CD4-positive, alpha-beta T cell treated with Interleukin-15 for 1 hour (primary cell): ENCODE measurements around the gene WDR49.
A peak's percentile ranks its signal among the peaks of the same experiment; 100 is the strongest.

Source experiments
- DNase-seq: peaks from one replicate; pipeline ENCODE4 v3.0.0-alpha.2; 2020

WDR49 gene

DNA sequence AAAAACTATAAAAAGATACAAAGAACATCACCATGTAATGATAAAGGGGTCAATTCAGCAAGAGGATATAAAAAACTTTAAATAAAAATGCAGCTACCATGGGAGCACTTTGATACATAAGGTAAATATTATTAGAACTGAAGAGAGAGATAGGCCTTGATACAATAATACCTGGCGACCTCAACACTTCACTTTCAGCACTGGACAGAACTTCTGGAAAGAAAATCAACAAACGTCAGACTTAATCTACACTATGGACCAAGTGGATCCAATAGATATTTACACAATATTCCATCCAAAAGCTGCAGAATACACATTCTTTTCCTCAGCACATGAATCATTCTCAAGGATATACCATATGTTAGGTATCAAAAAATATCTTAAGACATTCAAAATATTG is 42.0 kb downstream of the WDR49 start:
- no peak for DNase-seq

DNA sequence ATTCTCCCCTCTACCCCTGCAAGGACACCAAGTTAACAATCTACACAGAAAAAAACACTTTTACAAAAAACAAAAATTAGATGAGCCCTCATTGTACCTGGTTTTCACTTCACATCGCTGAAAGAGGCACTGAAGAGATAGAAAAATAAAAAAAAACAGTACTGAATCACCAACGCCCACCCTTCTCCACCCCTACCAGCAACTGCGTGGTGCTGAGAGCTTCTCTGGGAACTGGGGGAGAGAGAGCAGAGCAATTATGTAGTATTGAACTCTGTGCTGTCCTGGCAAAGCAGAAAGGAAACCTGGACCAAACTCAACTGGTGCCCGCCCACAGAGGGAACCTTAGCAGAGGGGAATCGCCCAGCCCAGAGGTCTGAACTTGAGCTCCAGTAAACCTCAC is 44.6 kb downstream of the WDR49 start:
- no peak for DNase-seq

DNA sequence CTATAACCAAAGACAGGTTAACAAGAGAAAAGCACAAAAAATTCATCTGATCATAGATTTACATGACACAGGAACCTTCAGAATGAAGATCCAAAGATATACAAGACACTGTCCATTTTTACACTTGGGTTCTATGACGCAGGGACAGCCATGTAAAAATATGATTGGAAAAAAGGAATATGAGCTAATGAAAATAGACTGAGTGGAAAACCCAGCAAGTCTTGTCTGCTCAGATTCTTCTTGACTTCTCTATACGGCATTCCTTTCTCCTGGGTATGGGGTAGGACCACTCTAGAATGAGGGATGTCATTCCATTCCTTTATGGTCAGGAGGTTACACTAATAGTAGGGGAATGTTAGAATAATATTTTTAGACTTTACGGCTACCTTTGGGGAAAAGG is 46.9 kb downstream of the WDR49 start:
- no peak for DNase-seq

DNA sequence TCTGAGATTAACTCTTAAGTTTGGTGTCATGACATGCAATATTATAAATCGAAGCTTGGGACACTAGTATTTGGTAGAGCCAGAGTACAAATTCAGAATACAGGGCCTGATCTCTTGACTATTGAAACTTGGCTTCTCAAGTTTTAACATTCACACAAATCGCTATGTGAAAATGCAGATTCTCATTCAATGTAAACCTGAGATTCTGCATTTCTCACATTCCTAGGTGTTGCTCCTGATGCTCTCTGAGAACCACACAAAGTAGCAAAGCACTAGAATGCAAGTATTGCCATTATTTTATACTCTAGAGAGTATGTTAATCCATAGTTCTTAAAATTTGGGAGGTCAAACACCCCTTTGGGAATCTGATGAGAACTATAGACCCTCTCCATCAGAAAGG is 47.9 kb downstream of the WDR49 start:
- no peak for DNase-seq

DNA sequence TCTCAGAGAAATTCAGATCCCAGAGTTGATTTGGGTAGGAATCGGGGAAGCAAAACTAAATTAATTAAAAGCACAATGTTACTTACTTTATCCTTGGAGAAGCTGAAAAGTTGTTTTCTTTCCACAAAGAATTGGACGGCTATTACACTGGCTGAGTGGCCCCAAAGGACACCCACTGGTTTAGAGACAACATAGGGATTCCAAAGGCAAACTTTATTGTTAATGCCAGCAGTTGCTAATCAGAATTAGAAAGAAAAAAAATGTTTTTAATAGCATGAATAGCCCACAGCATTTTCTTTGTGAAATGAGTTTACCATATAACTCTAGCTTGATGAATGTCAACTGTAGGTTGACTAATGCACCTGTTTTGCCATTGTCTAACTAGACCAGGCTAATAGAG is 51.7 kb downstream of the WDR49 start:
- DNase-seq, result no peak

DNA sequence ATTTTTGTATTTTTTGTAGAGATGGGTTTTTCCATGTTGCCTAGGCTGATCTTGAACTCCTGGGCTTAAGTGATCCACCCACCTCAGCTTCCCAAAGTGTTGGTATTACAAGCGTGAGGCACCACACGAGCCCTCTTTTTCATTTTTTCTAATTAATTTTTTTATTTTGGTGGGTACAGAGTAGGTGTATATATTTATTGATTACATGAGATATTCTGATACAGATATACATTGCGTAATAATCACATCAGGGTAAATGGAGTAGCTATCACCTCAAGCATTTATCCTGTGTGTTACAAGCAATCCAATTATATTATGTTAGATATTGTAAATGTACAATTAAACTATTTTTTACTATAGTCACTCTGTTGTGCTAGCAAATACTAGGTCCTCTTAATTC is 66.1 kb downstream of the WDR49 start:
- DNase-seq, result no peak

DNA sequence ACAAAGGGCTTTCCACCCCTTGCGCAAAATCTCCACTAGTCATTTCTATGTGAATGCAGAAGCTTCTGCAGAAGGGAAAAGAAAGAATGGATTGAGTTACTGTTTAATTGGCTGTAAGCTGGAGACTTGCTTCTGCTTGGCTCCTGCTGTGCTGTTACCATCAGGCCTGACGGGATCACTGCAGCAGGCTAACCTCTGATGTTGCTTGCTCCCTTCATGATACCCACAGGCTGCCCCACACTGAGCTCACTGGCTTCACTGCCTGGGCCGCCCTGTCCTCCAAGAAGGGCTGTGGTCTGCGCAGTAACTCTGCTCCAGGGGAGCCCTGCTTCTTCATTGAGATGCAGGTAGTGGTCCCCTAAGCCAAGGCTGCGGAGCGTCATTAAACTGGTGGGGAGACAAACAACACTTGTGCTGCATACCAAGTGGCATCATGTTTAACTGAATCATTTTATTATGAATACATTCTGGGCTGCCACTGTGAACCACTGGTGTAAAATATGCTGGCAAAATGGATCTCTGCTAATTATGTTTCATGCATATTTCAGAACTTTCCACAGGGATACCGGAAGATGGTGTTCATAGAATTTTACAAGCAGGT is 78.6 kb downstream of the WDR49 start:
- no peak for DNase-seq

DNA sequence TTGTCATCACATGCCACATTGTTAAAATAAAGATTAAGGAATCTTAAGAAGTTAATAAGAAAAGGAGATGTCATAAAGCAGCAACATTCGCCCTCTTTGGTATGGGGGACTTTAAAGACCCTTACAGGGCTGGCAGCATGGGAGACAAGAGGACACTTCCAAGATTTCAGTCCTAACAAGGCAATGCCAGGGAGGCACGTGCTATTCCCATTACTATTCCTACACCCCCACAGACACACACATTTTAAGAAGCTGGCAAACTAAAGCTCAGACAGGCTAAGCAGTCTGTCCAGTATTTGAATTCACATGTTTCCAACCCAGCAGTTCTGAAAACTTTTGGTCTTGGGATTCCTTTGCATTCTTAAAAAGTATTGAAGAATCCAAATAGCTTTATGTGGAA is 80.8 kb downstream of the WDR49 start:
- no peak for DNase-seq

DNA sequence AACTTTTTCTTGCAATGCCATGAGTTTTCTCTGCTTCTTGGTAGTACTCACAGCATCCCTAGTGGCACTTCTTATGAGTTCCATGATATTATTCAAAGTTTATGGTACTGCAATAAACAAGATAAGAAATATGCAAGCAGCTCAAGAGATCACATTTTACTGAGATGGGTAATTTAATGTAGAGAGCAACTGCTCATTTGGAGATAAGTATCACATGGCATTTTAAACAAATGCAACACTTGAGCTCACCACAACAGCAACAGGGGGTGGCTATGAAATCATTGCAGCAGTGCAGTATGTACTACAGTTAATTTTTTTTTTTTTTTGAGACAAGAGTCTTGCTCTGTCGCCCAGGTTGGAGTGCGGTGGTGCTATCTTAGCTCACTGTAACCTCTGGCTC is 85.1 kb downstream of the WDR49 start:
- no peak for DNase-seq

DNA sequence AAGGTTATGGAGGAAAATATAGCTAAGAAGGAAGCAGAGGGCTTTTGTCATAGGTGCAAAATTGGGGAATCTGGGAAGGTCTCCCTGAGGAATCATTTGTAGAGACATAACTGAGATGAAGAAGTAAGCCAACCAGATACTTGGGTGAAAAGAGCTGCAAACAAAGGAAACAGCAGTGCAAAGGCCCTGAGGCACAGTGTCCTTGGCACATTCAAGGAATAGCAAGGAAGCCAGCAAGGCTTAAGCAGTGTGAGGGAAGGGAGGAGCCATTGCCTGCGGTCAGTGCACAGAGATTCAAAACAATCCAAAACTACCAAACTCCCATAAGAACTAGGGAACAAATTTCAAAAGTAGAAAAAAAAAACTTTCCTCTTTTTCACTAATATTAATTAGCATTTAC is 88.3 kb downstream of the WDR49 start:
- no peak for DNase-seq

DNA sequence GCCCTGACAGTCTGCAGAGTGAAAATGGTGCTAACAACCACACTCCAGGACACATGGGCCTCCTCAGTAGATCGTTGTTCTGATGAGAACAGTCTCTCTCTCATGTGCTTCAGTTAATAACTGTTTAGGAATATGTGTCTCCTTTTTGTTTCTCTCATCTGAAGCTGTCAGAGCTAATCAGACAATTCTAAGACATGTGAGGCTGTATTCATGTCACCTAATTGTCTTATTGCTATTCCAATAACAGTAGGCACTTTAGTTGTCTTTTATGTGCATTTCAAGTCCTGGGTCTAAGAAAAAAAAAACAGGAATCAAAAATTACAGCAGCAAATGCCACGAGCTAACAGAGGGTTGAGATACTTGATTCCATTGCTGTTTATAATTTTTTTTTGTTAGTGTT is 89.1 kb downstream of the WDR49 start:
- DNase-seq, result no peak

DNA sequence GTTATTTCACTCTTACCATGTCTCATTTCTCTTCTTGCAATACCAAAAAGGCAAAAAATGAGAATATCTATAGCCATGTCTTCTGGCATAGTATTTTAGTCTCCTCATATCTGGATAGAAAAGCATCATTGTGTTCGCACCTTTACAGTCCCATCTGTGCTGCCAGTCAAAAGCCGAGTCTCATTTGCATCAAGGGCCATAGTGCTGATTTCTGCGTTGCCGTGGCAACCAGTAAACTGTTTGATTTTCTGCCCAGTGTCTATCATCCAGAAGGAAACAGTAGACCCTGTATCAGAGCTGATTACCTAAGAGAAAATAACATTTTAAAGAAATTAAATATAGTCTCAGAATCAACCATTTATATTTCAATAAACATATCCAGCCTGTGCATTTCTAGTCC is 93.8 kb downstream of the WDR49 start:
- DNase-seq, result no peak

DNA sequence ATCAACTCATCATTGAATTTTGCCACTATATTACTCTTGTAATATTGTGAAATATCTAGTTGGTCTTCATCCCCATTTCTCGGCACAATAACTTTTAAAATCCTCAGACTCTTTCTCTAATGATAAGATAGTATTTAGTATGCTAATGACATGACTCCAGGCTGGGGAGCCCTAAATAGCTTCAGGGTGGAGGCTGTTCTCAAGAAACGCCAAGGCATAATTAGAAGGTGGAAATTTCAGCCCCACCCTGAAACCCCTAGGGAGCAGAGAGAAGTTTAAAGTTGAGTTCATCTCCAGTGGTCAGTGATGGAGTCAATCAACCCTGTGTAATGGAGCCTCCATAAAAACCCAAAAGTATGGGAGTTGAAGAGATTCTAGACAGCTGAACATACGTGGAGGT is 98.8 kb downstream of the WDR49 start:
- DNase-seq, result no peak

DNA sequence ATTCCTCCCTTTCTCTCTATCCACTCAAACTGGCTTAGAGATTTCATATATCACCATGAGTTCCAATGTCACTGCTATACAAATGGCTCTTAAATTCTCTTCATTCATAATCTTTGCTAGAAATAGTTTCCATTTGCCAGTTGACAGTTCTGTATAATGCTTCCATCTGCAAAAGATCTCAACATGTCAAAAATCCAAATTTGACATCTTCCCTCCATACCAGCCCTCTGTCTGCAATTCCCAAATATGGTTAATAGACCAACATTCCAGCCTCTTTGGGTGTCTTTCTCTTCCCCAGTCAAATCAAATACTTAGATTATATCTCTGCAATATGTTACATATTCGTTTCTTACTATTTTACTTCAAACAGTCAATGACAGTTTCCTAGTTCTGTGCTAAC is 115.7 kb downstream of the WDR49 start:
- DNase-seq, result no peak

DNA sequence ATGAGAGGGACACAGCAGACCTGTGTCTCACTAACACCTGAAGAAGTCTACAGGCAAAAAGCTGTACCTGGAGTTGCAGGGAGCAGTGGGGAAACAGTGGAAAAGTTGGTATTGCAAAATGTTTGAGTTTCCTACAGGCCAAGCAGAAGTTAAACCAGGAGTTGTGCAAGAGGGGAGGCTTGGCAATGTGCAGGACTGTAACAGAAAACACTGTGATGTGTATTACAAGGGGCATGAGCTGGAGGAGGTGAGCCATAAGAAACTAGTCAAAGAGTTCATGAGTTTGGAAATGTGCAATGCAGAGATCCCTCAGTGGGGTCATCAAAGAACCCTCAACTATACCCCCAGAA is 132.8 kb downstream of the WDR49 start:
- peak; percentile 37 for DNase-seq

DNA sequence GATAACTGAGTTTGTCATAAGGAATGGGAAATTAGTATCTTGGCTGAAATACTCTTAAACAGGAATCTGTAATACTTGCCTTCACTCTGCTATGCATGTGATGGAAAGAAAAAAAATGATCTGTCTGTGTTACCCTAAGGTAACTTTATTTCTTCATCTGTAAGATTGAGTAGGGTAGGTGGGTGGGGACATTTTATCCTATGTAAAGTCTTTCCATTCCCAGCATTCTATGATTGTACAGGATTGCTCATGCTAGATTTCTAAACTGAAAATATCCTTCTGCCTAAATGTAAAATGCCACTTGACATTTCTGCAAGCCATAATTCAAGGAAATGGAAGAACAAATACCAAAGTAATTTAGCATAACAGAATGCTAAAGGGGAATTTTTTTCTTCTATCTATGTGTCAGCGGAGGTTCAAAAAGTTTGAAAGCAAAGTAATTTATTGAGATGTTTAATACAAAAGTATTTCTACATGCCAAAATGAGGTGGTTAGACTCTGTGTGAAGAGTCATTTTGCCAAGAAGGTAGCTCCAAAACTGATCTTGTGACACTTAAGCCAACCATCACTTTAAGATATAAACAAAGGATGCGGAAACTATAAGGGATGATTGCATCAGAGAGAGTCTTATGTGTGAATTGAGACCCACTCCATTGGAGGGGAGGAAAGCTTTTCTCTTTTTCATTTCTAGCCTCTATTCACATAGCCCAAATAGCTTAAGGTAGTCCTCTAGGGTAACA is 133.3 kb downstream of the WDR49 start:
- no peak for DNase-seq

DNA sequence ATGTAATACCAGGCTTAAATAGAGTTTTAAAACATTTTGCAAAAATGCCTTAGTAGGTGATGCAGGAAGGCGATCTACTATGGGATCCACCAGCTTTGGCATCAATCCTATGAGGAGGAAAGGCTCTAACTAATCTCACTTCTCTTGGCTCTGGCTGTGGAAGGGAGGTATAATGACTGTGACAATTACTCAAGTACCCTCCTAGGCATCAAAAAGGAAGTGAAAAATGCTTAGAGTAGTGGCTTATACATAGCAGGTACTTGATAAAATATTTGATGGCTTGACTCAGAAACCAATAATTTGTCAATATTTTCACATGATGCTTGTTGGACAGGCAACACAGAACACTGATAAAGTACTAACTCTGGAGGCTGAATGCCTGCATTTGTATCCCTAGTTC is 145.8 kb downstream of the WDR49 start:
- DNase-seq, result no peak

DNA sequence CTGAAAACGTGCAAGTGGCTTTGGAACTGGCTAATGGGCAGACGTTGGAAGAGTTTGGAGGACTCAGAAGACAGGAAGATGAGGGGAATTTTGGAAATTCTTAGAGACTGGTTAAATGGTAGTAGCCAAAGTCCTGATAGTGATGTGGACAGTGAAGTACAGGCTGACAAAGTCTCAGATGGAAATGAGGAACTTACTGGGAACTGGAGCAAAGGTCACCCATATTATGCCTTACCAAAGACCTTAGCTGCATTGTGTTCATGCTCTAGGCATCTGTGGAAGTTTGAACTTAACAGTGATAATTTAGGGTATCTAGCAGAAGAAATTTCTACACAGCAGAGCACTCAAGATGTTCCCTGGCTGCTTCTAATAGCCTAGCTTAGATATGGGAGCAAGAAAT is 151.3 kb downstream of the WDR49 start:
- DNase-seq, result no peak

DNA sequence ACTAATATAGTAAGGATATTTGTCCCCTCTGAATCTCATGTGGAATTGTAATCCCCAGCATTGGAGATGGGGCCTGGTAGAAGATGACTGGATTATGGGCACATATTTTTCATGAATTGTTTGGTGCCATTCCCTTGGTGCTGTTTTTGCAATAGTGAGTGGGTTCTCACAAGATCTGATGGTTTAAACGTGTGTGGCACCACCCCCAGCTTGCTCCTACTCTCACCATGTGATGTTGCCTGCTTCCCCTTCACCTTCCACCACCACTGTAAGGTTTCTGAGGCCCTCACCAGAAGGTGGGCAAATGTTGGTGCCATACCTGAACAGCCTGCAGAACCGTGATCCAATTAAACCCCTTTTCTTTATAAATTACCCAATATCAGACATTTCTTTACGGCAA is 151.8 kb downstream of the WDR49 start:
- no peak for DNase-seq

DNA sequence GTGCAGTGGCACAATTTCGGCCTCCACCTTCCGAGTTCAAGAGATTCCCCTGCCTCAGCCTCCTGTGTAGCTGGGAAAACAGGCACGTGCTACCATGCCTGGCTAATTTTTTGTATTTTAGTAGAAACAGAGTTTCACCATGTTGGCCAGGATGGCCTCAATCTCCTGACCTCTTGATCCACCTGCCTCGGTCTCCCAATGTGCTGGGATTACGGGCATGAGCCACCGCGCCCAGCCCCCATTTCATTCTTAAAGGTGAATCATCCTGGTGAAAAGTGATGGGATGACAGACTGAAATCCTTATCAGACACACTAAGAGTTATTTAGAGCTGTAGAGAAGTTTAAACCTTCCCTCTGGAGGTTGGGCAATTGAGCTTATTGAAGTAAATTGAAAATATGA is 155.8 kb downstream of the WDR49 start:
- DNase-seq, result no peak

DNA sequence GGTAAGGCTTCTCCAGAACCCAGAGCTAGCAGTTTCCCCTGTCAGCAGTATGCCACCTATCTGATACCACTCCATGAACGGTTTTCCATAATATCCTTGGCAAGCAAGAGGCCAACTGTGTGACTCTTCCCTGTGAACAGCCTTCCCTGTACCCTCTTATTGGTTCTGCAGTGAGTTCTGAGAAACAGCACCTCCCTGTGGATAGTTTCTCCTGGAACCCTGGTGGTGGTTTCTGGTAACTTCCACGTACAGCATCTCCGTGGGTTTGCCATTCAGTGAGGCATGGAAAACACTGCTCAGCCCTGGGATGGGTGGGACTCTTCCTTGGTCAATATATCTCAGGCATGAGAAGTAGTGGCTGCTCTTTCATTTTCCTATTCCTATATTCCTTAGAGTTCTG is 160.5 kb downstream of the WDR49 start:
- no peak for DNase-seq

DNA sequence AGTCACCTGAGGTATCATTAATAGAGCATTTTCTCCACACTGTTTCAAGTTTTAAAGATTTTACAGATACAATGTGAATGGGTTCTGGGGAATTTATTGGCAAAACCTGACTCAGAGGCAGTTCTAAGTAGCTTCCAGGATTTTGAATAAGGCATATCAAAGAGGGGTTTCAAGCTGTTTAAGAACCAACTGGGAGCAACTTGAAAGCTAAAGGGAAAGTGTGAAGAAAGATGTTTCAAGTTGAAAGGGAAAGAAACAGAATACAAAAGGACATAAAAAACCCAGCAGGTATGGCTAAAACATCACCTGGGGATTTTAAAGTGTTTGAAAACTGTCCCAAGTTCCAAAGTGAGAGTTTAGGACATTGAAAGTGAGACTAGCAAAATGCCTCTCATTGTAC is 162.1 kb downstream of the WDR49 start:
- no peak for DNase-seq

DNA sequence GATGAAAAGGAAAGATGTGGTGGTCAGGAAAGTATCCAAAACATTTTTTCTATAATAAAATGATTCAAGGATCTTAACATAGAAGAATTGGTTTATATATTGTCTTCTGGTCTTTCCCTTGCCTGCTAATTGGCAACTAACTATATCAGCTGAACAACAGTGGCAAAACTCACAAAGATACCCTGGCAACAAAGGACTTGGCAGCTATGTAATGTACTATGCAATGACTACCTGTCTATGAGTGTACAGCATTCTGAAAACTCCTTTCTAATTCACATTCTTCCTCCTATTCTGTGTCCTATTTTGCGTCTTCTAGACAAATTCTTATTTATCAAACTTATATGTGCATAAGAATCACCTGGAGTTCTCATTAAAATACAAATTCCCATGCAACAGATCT is 164.2 kb downstream of the WDR49 start:
- no peak for DNase-seq

DNA sequence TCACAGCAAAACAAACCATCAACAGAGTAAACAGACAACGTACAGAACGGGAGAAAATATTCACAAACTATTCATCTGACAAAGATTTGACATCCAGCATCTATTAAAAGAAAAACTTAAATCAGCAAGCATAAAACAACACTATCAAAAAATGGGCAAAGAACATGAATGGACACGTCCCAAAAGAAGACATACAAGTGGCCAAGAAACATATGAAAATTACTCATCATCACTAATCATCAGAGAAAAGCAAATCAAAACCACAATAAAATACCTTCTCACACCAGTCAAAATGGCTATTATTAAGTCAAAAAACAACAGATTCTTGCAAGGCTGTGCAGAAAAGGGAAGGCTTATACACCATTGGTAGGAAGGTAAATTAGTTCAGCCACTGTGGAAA is 166.2 kb downstream of the WDR49 start:
- DNase-seq, result no peak

DNA sequence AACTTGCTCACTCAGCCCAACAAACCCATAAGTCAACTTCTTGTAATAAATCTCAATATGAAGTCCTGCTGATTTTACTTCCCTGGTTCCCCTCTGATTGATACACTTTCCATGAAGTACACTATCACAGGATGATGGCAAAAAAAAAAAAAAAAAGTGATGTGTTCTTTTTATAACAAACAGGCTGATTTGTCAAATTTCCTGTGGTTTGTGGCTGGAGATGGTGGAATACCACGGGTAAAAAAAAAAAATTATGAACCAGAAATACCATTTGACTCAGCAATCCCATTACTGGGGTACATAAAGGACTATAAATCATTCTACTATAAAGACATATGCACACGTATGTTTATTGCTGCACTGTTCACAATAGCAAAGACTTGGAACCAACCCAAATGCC is 169.2 kb downstream of the WDR49 start:
- no peak for DNase-seq
